HG02678 (cell line): ENCODE measurements around the gene LRMDA.

Experiments
- ATAC-seq: cut with Tn5 transposase; IDR thresholded peaks from one replicate; pipeline ENCODE4 v1.9.1; 2021; ENCODE audit warnings: mild to moderate bottlenecking, moderate library complexity; ENCODE audit not compliant: unreplicated experiment

The LRMDA gene

GRCh38 chr10:75654772-75655171 lies 223.3 kb downstream of the LRMDA start:
- ATAC-seq = no peak

DNA sequence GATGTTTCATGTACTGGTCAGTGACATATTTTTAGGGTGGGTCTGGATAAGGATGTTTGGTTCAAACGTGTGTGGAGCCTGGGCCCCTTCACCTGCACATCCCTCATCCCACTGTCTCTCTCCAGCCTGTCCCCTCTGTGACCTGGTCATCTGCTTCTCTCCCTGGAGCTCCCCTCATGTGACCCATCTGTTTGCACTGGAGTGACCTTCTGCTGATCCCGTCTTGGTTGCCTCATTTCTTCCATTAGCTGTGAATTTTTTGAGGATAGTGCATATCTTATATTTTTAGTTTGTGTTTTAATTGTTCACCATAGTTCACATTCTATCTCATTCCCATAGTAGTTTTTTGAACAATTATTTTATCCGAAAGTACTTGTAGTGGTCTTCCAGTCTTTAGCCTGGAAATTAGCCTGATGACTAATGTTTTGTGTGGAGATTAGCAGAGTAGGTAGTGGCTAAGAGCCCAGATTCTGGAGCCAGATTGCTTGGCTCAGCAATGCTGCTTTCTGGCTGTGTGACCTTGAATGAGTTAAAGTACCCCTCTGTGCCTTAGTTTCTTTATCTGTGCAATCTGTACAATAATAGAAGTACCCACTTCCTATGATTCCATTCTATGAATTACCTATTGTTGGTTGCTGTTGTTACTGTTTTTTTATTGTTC lies 224.5 kb downstream of the LRMDA start:
- ATAC-seq = no peak

DNA sequence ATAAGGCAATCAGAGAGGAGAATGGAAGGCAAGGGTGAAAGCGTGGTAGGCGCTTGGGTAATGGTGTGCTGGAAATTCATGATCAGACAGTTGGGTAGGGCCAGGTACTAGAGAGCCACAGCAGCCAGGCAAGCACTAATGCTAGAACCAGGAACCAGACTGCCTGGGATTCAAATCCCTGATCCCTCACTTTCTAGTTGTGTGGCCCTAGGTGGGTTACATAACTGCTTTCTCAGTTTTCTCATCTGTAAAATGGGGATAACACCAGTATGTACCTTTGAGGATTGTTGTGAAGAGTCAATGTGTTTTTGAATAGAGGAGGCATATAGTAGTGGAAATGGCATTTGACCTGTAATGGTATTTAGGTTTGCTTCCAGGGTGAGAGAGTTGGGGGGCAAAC lies 225.9 kb downstream of the LRMDA start:
- ATAC-seq = no peak

DNA sequence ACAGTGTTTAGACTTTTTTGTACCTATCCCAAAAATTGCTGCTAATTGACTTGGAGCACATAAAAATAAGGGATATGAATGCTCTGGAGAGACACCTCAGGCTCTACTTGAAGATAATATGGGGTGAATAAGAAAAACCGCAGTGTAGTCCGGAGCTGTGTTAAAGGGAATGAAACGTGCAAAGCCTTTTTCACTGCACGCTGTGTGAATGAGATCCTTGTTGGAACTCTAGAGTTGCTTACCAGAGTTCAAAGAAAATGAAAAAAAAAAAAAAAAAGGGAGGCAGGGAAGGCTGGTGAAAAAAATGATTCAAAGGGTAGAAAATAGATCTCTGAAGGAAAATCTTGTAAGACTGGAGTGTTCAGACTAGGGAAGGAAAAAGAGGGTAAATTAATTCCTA lies 226.6 kb downstream of the LRMDA start:
- ATAC-seq = no peak

DNA sequence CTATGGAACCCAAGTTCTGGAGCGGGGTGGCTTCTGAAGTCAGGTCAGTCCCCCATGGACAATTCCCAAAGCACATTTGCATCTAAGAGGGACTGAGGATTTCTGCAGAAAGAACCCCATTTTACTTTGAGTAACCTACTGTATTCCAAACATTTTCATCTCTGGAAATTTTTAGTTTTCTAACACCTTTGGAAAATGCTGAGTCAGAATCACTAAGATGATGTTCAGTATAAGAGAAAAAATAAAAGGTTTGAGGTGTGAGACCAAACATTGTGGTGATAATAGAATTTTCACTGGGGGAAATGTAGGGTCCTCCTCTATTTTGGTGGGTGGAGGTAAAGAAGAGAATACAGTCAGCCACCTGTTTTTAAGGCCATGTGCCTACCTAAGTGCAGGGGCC lies 227.1 kb downstream of the LRMDA start:
- no peak for ATAC-seq

DNA sequence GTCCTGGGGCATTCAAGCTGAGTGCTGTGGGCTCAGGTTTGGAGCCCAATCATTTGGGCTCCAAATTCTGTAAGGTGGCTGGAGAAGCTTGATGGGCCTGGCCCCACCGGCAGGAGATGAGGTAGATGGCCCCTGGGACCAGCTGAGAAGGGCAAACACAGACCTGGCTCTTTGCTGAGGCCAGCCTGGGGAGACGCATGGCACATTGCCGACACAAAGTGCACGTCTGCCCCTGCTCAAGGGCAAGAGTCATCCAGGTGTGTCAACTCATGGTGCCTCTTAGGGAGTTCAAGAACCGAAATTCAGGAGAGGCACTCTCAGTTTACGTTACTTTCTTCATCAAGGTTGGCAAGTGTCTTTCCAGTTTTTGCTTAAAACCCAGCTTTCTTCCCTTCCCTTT lies 227.5 kb downstream of the LRMDA start:
- ATAC-seq = no peak

GRCh38 chr10:75660823-75661222 lies 229.4 kb downstream of the LRMDA start:
- no peak for ATAC-seq

DNA sequence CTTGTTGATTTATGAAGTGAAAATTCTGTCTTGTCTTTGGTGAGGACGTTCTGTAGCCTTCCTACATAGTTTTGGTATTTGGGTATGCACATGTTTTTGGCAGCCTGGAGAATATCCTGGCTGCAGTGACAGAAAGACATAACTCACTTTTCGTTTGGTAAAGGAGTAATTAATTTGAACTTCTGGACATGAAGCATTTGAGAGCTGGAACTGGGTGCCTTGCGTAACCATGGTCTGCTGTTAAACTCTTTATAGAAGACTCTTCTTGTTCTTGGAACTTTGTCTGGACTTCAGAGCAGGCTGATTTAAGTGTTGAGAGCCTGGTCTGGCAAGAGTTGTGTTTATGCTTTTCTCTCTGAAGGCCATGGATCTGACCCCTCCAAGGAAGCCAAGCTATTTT lies 231.3 kb downstream of the LRMDA start:
- no peak for ATAC-seq

DNA sequence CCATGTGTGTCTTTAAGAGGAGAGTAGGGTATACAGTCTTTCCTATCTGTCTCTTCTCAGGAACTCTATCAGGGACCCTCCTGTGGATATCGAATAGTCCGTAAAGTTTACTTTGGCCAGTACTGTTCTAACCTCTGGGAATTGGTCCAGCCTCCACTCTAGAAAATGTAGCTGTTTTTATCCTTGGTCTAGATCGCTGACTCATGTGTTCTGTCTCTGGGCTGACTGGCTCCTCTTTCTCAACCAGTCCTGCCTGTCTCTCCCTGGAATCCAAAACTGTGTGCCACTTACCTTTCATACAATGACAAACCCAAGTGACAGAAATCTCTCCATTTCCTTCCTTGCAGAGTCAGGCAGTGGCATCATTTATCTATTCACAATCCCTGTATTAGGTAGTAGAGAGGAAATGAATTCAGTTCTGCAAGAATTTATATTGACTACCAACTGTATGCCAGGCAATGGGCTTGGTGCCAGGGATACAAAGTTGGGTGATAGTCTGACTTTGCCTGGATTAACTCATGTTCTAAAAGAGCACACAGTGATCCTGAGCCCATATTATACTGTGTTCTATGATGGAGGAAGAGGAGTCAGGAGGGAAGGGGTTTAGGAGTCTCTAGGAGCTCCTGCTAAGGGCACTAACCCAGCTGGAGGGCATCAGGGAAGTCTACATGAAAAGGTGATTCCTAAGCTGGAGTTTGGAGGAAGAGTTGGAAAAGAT lies 232.7 kb downstream of the LRMDA start:
- ATAC-seq = no peak

- no peak for ATAC-seq
These were observed 233.5 kb downstream of the LRMDA start for GRCh38 chr10:75664968-75665367.

DNA sequence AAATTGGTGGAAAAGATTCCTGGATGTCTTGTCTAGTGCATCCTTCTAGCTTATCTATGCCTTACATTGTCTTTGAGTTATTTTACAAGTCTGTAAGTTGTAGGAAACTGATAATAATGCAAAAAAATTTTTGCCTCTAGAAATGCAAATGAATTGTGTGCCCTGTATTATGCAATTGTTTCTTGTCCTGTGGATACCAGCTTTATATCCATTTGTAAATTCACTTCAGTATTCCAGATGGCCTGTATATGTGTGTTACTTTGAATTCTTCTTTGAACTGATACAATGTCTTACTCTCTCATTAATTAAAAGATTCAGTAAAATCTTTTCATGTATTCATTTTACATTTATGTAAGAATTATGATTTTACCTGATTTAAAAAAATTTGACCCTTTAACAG lies 234.3 kb downstream of the LRMDA start:
- ATAC-seq = no peak

DNA sequence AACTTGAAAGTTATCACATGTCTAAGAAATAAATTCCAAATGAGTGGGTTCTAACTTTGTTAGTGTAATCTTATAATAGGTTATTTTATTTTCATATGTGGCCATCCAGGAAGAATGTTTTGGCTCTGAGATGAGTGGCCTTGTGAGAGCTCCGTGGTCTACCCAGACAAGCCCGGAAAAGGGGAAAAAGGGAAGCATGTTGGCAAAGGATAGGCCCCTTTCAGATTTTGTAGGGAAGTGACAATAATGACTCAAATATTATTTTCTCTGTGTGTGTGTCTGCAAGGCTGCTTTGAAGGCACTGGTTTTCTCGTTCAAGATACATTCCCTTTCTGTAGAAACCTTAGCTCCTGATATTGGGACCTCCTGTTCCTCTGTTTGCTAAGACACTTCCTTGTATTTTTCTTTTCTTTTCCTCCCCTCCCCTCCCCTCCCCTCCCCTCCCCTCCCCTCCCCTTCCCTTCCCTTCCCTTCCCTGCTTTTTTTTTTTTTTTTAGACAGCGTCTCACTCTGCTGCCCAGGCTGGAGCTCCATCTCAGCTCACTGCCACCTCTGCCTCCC lies 240.8 kb downstream of the LRMDA start:
- no peak for ATAC-seq

DNA sequence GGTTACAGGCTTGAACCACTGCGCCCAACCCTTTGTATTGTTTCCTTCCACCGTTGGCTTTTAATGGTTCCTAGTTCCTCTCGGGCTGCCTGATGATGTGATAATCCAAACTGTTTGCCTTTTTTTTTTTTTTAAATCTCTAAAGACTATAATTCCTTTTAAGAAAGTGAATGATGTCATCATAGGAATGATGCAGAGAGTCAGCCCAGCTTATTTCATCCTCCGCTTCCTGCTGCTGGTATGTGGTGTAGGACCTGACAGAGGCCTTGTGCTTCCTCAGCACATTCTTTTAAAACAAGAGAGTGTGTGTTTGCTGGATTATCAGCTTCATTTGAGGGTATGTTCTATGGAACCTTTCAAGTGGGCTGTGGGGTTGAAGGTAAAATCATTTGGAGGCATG lies 241.4 kb downstream of the LRMDA start:
- no peak for ATAC-seq

GRCh38 chr10:75677541-75677940 lies 246.1 kb downstream of the LRMDA start:
- ATAC-seq = no peak

- ATAC-seq = no peak
These were observed 247.1 kb downstream of the LRMDA start for GRCh38 chr10:75678527-75678926.

GRCh38 chr10:75679536-75679935 lies 248.1 kb downstream of the LRMDA start:
- ATAC-seq = no peak

- no peak for ATAC-seq
These were observed 249.9 kb downstream of the LRMDA start for GRCh38 chr10:75681334-75681733.

DNA sequence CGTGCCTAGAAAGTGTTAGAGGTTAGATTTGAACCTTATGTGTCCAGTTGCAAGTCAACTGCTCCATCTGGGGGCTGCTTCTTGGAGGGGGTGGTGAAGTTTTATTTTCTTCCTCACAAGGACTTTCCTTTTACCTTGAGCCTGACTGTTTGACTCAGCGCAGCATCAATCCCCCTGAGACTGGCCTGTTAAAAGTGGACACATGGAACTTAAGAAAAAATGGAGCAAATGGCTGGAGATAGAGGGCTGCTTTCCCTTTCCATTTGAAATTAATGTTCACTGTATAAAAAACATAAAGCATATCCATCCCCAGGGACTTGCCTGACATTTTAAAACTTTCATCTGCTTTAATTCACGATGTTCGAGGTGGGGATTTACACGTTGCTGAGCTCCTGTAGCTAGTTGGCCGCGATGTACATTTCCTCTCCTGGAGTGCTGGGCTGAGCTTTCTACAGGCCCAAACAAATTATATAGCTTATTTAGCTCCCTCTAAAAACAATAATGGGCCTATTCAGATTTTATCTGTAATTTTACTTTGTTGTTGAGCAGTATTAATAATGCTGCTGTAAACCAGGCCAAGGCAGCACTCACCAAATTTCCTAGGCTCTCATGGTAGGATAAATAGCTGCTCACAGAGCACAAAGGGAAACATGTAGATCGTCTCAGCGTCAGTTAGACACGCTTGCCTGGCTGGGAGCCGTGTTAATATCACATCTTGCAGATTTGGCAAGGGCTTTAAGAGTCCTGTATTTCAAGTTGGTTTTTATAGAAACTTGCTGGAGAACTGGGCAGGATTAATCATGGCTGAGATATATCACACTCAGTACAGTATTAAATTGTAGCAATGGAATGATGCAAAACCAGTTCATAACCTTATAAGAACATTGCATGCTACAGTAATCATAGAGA lies 251.5 kb downstream of the LRMDA start:
- no peak for ATAC-seq

GRCh38 chr10:75685187-75685586 lies 253.8 kb downstream of the LRMDA start:
- ATAC-seq = no peak

- ATAC-seq = no peak
These were observed 257.3 kb downstream of the LRMDA start for GRCh38 chr10:75688506-75689300.

GRCh38 chr10:75693489-75693888 lies 262.1 kb downstream of the LRMDA start:
- no peak for ATAC-seq
